ENCODE data around the gene ARFGAP1. TPM values are rescaled to one million over a fixed set of nuclear protein-coding genes. Genes with fewer than 3 reads are reported as not detected.

ARFGAP1 gene
- total and polyA plus RNA-seq, 2 of the 4 experiments (the other 2 are of a cell fraction) = 59.1 to 194 TPM

- no peaks in the 10 kb centered on the region for H3K79me1 ChIP-seq (ENCODE audit: low read depth in 1 of 2, low read length in 2 of 2)
- no peak overlapping the region for H4K8ac ChIP-seq (ENCODE audit: low read depth in 2 of 2, low read length in 2 of 2)
- no peak overlapping the region for H3K4me3 ChIP-seq (ENCODE audit: insufficient read depth, low read depth, low read length)
- H2BK20ac ChIP-seq (ENCODE audit: low read depth, low read length) = no peak overlapping the region
- intact Hi-C loops (cut with micrococcal nuclease) (no loop called here), dilution Hi-C loops (cut with HindIII; ENCODE audit: low sequenced_read_pairs, unreplicated experiment) (no loop called here), in situ Hi-C loops (cut with MboI; ENCODE audit: low sequenced_read_pairs) (no loop called here)
- DNase-seq = no peak
- H3K18ac ChIP-seq (ENCODE audit: low read depth, low read length) = no peak overlapping the region
- peaks cover 2% of the 10 kb centered on the region; the same call in 1 of the 2 replicates for H3K9me3 ChIP-seq (ENCODE audit: control insufficient read depth, insufficient read depth, low read length)
- no peak overlapping the region for H3K27ac ChIP-seq (ENCODE audit: insufficient read depth, low read length)
- H2BK5ac ChIP-seq (ENCODE audit: low read depth, low read length, poor library complexity, severe bottlenecking) = no peak overlapping the region
- H3K4ac ChIP-seq (ENCODE audit: low read depth, low read length) = no peak overlapping the region
- no peaks in the 10 kb centered on the region for H3K9me1 ChIP-seq (ENCODE audit: insufficient read depth, low read length)
- H3K4me2 ChIP-seq (ENCODE audit: low read depth, low read length) = no peak overlapping the region
- H3K56ac ChIP-seq (ENCODE audit: extremely low read depth, insufficient read depth, low read length) = no peak overlapping the region
- ChIA-PET POLR2A (ENCODE audit: unreplicated experiment) (no interaction called here), CTCF (no interaction called here)
- H3K23ac ChIP-seq (ENCODE audit: low read depth, low read length) = no peak overlapping the region
- no peak overlapping the region for H2BK120ac ChIP-seq (ENCODE audit: low read depth, low read length)
- TF ChIP-seq RFX5 (IDR thresholded peaks at IDR 0.05; ENCODE audit: low read depth, low read length) (no peak), MAZ (IDR thresholded peaks at IDR 0.05; ENCODE audit: borderline replicate concordance, low read depth, low read length) (no peak), CTCF (conservative IDR thresholded peaks at IDR 0.05; ENCODE audit: low read depth, low read length) (no peak), CHD1 (IDR thresholded peaks at IDR 0.05; ENCODE audit: low read depth, low read length) (no peak), CEBPB (IDR thresholded peaks at IDR 0.05; ENCODE audit: low read depth, low read length) (no peak), RCOR1 (IDR thresholded peaks at IDR 0.05; ENCODE audit: insufficient replicate concordance, low read length) (no peak), POLR2A (IDR thresholded peaks at IDR 0.05; ENCODE audit: low read depth, low read length) (no peak), MAFK (IDR thresholded peaks at IDR 0.05; ENCODE audit: low read depth, low read length) (no peak), NFE2L2 (IDR thresholded peaks at IDR 0.05; ENCODE audit: low read depth, low read length) (no peak), ELK1 (IDR thresholded peaks at IDR 0.05; ENCODE audit: borderline replicate concordance, low read depth, low read length) (no peak), MXI1 (IDR thresholded peaks at IDR 0.05; ENCODE audit: borderline replicate concordance, low read depth, low read length) (no peak), RAD21 (IDR thresholded peaks at IDR 0.05; ENCODE audit: low read length) (no peak), USF2 (IDR thresholded peaks at IDR 0.05; ENCODE audit: low read depth, low read length) (no peak), FOS (IDR thresholded peaks at IDR 0.05; ENCODE audit: low read depth, low read length) (no peak)
- no peaks in the 10 kb centered on the region; the same call in 1 of the 2 replicates for H4K20me1 ChIP-seq (ENCODE audit: insufficient read depth, low read length)
- no peak for ATAC-seq (ENCODE audit: low read depth)
- H4K91ac ChIP-seq (ENCODE audit: insufficient read depth, low read depth, low read length) = no peak overlapping the region
- no peaks in the 10 kb centered on the region for H3K36me3 ChIP-seq (ENCODE audit: control insufficient read depth, insufficient read depth, low read length)
- H2AK5ac ChIP-seq (ENCODE audit: low read depth, low read length) = no peak overlapping the region
- no peak overlapping the region for H3K9ac ChIP-seq (ENCODE audit: low read depth, low read length)
- H3K14ac ChIP-seq (replicated peaks; ENCODE audit: low read depth, low read length) = no peak overlapping the region
- no peak overlapping the region for H2AFZ ChIP-seq (replicated peaks; ENCODE audit: low read length, poor library complexity)
- H4K5ac ChIP-seq (ENCODE audit: low read depth, low read length) = no peak overlapping the region
- no TSS peak for BruUV-seq (replicated peaks)
- H3K27me3 ChIP-seq (ENCODE audit: control insufficient read depth, insufficient read depth, low read length) = peaks cover 88% of the 10 kb centered on the region
- no peaks in the 10 kb centered on the region; the same call in 1 of the 2 replicates for H3K4me1 ChIP-seq (ENCODE audit: control insufficient read depth, insufficient read depth, low read length)
- H2AK9ac ChIP-seq (replicated peaks; ENCODE audit: low read depth, low read length, poor library complexity) = no peak overlapping the region
- 11% methylated on average over 7 of the region's 8 CpGs; no CpG with 5 or more reads in 1 of the 2 experiments for WGBS, 2 experiments (ENCODE audit: extremely low coverage in 2 of 2, insufficient read length in 1 of 2)
- H2BK15ac ChIP-seq (ENCODE audit: low read depth, low read length) = no peak overlapping the region
These were observed 13.8 kb upstream of the ARFGAP1 start for GRCh38 chr20:63258781-63259180.
